ENCODE measurements around the gene USHBP1.
A peak's percentile ranks its signal among the peaks of the same experiment; 100 is the strongest.

The USHBP1 gene

DNA sequence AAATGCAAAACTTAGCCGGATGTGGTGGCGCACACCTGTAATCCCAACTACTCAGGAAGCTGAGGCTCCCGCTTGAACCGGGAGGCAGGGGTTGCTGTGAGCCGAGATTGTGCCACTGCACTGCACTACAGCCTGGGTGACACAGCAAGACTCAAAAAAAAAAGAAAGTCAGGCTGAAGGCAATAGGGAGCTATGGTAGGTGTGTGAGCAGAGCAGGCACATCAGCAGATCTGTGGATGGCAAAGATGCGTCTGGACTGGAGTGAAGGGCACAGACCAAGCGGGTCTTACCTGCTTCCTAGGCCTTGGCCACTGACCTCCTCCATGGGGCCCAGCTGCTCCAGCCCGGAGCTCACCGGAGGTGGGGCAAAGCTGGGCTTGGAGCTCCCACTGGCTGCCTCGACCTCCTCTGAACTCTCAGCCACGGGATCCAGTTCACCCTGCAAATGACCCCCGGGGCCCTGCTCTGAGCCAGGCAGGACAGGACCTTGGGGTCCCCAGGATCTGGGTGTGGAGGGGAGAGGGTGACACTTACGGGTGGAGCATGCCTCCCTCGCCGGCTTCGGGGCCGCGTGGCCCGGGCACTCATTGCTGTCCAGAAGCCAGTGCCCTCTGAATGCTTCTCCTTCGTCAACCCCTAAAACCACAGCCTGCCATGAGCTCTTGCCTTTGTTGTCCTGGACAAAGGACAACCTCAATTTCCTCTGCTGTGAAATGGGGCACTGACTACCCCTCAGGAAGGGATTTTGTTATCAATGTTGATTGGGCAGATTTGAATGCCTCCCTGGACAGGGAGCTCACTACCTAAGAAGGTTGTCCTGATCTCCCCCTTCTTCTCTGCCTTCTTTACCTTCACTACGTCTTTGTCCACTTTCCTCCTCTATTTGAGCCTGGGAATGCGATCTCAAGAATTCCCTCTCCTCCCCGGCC lies 569 bp downstream of the USHBP1 start:
- DNase-seq, result no peak

DNA sequence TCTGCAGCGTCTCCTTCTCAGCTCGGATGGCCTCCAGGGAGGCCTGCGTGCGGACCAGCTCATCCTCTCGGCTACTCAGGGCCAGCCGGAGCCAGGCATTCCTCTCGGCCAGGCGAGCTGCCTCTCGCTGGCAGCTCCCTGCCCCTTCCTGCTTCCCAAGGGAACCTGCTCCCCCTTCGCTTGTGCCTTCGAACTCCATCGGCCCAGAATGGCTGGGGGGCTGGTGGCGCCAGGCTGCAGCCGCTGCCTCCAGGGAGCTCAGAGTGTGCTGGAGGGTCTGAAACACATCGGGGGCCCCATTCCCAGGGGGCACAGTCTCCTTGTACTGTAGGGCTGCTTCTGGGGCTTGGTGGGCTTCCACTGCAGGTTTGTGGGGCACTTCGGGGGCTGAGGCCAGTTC lies 2.0 kb downstream of the USHBP1 start:
- no peak for DNase-seq

DNA sequence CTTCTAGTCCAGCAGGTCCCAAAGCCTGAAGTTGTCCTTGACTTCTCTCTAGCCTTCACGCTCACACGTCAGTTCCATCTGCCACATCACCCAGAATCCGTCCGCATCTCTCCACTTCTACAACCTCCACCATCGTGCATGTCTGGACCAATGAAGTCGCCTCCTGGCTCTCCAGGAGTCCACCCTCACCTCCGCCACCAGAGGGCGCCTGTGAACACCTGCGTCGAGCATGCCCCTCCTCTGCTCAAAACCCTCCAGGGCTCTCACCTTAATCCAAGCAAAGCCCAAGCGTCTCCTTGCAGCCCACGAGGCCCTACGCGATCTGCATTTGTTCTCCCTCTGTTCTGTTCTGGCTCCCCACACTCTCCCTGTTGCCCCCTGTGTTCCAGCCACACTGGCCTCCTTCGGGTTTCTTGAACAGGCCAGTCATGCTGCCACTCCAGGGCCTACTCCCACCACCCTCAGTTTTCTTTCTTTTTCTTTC lies 3.7 kb downstream of the USHBP1 start:
- peak; percentile 73 to 91 (median 84) for DNase-seq

DNA sequence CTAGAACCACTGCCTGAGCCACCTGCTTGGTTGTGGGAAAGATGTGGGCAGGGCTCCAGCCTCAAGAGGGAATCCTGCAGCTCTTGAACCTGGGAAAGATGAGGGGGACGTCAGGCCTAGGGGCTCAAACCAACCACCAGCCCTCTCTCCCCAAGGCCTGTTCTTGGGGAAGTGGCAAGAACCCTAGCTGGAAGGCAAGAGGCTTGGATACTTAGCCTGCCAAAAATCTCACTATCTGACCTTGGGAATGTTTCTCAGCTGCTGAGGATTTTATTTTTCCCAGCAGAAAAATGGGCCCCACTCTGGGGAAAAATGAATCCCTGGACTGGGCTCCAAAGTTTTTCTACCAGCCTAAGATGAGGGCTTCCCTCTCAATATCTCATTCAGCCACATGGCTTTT lies 4.6 kb downstream of the USHBP1 start:
- DNase-seq, result no peak

DNA sequence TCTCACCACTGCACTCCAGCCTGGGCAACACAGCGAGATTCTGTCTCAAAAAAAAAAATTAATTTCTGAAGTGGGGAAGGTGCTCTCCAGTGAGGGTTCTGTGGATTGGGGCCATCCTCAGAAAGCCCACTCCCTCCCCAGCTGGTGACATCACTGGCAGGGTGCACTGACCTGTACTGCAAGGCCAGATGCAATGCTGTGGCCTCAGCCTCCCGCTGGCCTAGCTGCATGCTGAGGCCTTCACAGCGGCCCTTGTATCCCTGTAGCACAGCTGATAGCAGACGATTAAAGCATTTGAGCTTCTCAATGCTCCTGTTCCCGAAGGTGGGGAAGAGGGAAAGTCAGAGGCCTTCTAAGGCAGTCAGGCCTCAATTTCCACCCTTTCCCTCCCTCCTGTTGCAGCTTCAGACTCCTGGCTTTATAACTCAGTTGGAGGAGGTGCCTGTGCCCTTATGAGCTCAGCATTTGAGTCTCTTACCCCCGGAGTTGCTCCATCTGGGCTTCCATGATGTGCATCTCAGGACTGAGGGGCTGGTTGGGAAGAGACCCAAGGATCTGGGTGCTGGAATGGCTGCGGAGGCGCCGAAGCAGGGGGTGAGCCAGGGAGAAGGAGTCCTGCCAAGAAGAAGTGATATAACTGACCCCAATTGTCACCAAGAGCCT lies 5.3 kb downstream of the USHBP1 start:
- no peak for DNase-seq

DNA sequence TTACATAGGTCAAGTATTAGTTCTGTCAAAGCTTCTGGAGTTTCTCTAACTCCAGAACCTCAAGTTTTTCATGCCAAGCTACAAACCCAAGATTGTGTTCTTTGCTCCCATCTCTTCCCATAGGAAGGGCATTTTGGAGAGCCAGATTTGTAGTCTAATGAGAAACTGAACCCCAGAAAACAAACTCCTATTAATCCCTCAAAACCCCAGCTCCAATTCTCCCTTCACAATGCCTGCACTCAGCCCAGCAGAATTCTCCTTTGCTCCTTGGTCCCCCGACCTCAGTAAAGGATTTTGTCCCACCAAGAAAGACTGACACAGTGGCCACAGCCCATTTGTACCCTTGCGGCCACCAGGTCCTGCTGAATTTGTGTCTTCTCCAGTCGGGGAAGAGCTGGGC lies 8.4 kb downstream of the USHBP1 start:
- no peak for DNase-seq

DNA sequence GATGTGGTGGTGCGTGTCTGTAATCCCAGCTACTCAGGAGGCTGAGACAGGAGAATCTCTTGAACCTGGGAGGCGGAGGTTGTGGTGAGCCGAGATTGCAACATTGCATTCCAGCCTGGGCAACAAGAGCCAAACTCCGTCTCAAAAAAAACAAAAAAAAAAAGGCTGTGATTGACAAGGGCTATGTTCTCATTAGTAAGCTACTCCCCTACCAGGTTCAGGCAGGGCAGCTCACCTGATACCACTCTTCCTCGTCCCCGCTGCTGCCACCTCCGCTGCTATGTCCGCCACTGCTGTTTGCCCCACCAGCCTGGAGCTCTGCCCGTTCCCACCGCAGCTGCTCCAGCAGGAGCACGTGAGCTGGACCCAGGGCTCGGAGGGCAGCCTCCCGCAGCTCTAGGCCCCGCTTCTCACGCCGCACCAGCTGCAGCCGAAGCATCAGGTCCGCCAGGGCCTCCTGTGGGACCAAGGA lies 9.4 kb downstream of the USHBP1 start:
- DNase-seq, result no peak

DNA sequence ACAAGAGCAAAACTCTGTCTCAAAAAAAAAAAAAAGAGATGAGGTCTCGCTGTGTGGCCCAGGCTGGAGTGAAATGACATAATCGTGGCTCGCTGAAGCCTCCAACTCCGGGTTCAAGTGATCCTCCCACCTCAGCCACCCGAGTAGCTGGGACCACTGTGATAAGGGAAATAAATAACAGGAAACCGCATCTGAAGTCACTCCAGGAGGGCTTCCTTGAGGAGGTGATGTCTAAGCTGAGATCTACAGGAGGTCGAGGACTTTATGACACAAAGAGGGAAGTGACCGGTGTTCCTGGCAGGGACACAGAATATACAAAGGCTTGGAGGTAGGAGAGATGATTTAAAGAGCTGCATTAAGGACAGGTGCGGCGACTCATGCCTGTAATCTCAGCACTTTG lies 9.9 kb downstream of the USHBP1 start:
- no peak for DNase-seq

DNA sequence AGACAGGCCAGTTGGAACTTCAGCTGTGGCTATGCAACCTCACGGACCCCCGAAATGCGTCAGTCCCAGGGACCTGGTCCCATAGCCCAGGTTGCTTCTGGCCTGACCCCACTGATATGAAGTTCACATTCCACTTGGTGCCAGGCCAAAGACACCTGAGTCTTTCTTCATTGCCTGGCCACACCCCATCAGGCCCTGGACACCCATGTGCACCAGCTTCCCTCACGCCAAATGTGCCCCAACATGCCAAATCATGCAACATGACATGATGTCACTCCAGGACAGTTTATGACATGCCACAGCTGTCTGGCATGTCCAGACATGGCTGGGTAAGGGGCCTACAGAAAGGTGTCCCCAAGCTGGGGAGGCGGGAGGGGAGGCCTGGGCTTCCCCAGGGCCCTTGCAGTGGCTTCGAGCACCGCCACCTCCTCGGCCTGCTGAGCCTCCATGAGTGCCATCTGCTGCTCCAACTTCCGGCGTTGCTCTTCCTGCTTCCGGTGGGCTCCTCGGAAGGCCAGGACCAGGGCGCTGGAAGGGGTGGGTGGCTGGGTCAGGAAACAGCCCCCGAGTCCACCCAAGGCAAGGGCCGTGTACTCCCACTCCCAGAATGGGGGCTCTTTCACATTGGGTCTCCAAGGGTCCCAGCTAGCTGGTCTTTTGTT lies 14.5 kb downstream of the USHBP1 start:
- DNase-seq, result no peak

DNA sequence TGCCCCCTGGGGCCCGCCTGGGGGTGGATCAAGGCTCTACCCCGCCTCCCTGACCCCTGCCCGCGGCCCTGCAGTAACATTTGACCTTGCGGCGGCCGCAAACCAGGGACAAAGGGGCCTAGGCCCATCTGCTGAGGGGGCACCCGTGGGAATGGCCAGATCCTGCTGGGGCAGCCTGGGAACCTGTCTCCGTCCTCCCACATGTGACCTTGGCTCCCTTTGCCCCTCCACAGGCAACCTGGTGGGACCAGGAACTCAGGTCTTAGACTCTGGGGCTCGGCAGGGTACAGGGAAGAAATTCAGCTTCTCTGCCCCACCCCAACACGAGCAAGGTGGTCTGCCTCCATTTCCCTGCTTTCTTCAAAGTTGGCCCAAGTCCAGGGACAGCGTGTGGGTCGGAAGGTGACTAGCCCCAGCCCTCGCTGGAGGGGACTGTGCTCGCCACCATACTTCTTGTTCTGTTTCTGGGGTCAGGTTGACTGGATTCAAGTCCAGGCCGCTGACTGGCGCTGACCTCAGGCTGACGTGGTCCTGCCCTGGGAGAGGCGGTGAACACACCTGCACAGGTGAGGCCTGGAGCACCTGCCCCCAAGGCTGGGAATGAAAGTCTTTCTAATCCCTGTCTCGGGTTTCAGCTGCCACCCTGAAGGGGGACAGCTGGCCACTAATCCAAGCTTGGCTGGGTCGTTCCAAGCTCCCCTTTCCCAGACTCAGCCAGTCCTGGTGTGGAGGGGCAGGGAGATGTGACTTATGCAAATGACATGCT lies 16.4 kb downstream of the USHBP1 start:
- no peak for DNase-seq

DNA sequence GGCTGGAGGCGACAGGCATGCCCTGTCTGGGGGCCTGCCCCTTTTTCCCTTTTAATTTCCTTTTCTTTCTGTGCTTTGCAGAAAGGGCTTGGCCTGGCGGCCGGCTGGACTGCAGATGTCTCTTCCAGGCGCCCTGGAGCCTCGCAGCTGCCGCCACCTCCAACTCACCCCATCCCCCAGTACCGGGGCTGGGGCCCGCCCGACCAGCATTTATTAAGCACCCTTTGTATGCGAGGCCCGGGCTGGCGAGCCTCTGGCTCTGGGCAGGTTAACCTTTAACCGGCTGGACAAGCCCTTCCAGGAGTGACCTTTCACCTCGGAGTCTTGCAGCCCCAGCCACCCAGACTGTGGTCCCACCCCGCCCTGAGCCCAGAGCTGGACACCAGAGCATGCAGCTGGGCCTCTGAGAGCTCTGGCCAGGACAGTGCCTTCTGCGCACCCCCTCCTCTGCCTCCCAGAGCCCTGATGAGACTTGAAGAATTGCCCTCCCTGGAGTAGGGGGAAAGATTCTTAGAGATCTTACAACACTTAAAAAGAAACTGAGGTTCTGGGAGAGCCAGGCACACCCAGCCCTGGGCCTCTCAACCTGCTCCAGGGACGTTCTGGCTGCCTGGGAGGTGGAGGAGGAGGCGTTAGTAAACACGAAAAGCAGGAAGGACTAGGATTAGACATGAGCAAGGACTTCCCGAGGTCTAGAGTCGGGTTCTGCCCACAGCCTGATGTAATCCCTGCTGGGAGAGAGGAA lies 17.7 kb downstream of the USHBP1 start:
- DNase-seq, result no peak

DNA sequence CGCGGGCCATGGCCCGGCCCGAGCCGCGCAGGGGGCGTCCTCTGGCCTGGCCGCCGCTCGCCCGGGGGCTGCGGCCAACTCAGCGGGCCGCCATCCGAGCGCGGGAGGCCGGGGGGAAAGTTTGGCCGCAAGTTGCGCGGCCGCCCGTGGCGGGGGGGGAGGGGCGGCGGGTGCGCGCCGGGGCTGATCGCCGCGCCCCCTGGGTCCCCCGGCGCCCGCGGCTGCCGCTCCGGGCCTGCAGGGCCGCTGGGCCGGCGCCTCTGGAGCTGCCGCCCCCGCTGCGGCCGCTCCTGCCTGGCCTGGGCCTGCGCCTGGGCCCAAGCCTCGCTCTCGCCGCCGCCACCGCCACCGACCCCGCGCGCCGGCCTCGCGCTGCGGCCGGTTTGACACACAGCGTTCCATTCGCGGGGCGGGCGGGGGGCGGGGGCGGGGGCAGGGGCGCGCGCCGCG lies 19.0 kb downstream of the USHBP1 start, which contains the start of gene NR2F6:
Gene NR2F6 (minus strand): TSS at position 385 of the 450 bp plus-strand sequence. CDS start 699 bp downstream, outside the sequence.
- peak in 3 of 6 experiments; percentile 25 to 60 (median 49) for DNase-seq

DNA sequence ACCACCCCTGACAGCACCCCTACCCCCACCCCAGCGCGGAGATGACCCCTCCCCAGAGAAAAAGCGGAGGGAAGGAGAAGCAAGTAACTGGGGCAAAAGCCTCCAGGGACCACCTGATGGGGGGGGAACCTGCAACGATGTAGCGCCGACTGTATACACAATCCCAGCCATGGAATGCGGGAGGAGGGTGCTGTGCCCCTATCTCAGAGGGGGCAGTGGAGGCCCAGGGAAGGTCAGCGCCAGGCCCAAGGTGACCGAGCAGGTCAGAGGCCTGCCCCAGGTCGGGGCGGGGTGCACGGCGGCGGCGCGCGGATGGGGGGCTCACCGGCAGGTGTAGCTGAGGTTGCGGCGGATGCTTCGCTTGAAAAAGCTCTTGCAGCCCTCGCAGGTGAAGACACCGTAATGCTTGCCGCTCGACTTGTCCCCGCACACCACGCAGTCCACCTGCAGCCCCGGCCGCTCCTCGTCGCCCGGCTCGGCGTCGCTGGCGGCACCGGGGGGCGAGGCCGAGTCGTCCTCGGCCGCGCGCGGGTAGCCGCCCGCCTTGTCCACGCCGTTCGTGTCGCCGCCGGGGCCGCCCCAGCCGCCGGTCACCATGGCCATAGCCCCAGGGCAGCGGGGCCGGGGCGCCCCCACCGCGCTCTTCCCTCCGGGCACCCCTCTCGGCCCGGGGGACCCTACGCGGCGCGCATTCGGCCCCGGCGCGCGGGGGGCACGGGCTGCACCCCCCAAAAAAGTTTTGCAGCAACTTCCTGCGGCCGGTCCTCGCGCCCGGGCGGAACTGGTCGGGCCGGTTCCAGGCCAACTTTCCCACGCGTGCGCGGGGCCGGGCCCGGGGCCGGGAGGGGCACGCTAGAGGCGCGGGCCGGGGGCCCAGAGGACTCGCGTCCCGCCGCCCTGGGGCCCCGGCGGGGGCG lies 19.7 kb downstream of the USHBP1 start:
- DNase-seq, result peak in 2 of 6 experiments; percentile 10 to 24

DNA sequence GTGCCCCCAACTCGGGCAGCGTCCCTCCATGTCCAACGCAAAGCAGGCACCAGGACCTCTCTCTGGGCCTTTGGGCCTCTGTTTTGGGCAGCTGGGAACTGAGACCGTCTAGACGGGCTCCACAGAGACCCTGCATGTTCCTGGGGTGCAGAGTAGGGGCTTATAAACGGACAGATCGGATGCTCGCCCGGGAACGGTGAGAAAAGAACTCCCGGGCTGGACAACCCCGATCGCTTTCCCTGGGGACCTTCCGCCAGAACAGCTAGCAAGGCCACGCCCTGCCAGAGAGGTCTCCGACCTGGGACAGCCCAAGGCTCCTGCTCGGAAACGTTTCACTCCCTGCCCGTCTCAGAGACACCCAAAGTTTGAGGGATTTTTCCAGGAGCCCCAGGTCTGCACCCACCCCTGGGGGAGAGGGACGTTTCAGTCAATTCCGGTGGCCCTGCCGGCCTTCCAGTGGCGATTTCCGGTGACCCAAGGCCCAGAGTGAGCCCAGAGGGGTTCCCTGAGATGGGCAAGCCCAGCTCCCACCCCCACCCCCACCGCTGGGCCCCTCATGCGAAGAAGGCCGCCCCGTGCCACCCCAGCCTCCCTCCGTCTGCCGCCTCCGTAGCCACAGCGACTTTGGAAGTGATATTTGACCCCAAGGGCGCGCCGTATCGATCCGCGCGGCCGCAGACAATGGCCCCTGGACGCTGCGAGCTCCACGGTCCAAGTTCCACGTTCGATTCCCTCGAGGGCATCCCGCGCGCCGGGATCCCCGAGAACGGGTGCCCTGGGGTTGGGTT lies 20.5 kb downstream of the USHBP1 start:
- no peak for DNase-seq

DNA sequence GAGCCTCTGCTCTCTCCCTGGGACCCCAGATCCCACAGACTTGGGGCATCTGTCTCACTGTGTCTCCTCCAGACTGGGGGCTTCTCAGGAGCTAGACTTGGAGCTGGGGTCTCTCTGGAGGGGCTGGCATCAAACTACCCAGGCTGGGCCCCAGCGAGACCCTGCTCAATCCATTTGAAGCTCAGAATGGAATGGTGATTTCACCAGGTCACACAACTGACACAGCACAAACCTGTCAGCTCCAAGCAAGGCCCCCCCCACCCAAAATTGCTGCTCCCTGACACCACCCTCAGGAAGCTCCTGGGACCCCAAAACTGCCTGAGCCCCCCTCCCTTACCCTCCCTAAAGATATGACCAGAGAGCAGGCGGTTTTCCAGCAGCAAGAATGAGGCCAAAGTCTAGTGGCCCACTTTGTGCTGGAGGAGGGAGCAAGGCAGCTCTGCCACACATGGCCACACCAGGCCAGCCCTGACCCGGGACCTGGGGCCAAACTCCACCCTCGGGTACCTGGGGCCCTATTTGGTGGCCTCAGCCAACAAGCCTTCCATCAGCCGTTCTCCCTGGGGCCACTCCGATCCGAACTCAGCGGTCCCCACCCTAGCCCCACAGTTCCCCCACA lies 21.2 kb downstream of the USHBP1 start:
- no peak for DNase-seq

DNA sequence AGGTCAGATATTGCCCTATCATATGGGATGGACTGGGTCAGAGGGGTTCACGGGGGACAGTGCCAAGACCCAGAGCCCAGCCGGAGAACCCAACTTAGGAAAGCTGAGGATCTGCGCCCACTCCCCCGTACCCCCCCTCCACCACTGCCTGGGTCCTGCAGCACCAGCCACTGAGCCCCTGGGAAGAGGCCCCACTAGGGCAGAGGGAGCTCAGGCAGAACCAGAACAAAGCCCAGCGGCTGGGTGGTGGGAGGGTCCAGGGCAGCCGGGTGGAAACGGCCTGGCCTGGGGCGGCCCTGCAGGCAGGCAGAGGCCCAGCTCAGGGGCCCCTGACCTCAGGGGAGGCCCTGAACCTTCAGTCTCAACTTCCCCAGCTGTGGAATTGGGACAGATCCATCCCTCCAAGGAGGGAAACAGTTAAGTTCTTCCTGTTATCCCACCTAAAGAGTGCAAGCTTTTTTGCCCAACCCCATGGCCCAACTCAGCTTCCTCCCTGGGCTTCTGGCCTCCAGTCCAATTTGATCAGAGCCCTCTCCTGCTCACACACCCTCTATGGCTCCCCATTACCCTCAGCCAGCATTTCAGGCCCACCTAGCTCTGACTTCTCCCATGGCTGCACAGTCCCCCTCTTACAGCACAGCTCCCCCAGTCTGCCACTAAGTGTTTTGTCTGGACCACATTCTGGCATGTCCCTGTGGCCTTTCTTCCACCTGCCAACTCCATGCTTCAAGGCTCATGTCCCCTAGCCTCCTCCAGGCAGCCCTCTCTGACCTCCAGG lies 21.9 kb downstream of the USHBP1 start:
- no peak for DNase-seq

DNA sequence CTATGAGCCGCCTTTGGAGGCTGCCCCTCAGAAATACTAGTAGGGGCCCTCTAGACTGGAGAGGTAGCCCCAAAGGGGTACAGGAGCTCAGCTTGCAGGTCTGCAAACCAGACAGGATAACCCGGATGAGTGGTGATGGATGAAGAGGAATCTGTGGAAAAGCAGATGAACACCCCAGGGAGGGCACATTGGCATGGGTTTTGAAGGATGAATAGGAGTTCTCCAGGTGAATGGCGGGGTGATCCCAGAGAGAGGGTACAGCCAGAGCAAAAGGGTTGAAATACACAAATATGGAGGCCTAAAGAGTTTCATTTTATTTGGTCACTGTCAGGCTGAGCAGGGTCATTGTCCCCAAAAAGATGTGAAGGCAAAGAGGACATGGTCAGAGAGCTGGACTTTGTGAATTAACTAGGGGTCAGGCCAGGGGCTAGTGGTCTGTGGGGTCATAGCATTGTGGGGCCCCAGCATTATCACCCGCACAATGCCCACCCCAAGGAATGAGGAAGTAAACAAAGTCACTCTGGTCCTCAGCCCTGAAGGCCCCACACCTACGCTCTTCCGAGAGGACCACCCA lies 23.6 kb downstream of the USHBP1 start:
- DNase-seq, result no peak

All from stimulated activated naive CD4-positive, alpha-beta T cell (primary cell).